GM15510 (cell line): ENCODE measurements around the gene HDAC3.
A peak's percentile ranks its signal among the peaks of the same experiment; 100 is the strongest.

ENCODE experiments used
- POLR2A ChIP-seq: IDR thresholded peaks from 3 replicates; pipeline ENCODE4 v1.6.1; 2011; ENCODE audit warnings: borderline replicate concordance; ENCODE audit not compliant: insufficient read length; ENCODE audit errors: extremely low read depth

The HDAC3 gene

DNA sequence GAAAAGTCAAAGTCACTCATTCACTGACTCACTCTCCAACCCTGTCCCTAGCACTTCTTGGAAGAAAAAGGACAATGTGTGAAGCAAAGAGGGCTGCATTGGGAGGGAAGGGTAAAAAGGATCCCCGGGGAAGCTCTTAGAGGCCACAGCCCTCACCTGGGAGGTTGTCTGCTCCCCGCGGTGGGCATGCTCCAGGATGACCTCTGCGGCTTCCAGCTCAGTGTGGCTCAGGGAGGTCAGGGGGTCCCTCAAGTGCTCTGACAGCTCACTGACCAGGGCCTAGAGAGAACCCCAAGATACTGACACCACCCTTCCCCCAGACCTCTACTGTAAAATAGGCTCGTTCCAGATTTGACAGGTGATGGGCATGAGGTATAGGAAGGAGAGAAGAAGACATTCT lies 10.6 kb upstream of the HDAC3 start:
- TF ChIP-seq POLR2A, result no peak

DNA sequence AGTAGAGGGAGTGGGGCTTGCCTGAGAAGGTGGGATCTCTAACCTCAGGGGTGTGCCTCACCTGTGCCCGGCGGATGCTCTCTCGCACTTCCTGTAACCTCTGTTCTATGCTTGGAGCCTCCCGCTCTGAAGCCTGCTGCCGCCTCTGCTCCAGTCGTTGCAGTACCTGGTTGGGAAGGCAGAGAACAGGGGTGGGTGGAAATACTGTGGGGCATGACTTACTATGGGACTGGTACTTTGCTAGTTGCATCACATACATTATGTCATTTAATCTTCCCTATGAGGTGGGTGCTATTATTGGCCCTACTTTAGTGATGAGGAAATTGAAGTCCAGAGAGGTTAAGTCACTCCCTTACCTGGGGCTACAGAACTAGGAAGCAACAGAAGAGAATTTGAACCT lies 9.4 kb upstream of the HDAC3 start:
- TF ChIP-seq POLR2A, result no peak

DNA sequence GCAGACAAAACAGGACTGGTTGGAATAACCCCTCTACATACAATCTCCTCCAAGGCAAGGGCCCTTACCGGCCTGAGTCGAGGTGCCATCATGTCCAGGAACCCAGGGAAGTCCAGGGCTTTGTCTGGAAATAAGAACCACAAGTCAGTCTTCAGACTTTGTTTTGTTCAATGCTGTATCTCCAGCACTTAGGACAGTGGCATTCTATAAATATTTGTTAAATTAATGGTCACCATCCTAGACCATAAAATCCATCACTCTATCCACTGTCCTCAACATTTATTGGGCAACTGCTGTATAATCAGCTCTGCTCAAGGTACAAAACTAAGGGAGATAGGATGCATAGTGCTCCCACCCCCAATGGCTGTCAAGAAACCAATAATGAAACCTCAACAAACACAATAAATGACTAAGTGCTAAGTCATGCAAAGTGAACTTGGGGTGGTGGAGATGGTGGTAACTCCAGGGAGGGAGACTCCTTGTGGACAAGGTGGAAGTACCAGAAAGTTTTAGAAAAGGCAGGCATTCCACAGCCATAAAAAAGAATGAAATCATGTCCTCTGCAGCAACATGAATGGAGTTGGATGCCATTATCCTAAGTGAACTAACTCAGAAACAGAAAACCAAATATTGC lies 5.1 kb upstream of the HDAC3 start:
- TF ChIP-seq POLR2A, result no peak

DNA sequence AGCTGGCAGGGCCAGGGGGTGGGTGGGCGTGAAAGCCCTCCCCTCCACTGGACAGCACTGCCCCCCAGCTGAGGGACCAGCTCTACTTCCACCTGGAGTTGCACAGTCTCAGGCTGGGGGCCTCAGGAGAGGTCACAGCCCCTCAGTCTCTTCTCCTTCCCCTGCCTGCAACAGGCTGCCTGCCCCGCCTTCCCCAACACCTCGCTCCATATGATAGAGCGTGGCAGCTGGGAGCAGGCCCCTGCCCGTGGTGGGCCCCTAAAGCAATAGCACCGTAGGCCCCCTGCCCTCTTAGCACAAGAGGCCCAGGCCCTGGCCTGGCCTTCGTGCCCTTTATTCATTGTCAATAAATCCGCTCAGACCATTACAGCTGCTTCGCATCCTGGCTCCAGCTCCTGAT lies 4.0 kb upstream of the HDAC3 start:
- TF ChIP-seq POLR2A, result no peak

DNA sequence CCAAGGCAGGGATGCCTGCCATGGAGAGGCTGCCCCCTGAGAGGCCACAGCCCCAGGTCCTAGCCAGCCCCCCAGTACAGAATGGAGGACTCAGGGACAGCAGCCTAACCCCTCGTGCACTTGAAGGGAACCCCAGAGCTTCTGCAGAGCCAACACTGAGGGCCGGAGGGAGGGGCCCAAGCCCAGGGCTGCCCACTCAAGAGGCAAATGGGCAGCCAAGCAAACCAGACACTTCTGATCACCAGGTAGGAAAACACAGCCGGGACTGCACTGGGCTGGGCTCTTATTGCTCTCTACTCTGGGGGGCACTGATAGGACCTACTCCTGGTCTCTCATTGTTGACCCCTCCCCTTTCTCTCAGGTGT lies 3.4 kb upstream of the HDAC3 start:
- TF ChIP-seq POLR2A, result no peak

DNA sequence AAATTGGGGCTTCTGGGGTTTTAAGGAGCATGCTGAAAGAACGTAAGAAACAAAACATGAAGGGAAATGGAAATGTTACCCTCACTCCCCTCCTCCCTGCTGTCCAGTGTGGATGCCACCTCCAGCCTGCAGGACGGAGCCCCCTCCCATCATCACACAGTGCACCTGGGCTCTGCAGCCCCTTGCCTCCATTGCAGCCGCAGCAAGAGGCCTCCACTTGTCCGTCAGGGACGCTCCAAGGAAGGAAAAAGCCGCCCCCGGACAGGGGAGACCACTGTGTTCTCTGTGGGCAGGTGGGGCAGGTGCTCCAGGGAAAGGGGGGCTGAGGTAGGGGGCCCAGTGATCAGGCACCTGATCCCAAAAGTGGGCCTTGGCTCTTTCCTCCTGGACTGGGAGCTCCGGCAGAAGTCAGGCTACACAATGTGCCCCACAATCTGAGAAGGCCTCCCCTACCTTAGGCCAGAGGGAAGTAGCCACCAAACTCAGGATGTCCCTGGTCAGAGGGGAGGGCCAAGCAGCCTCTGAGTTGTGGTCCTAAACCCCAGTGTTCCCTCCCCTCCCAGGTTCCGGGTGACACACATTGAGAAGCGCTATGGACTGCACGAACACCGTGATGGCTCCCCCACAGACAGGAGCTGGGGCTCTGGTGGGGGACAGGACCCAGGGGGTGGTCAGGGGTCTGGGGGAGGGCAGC lies 2.9 kb upstream of the HDAC3 start:
- TF ChIP-seq POLR2A, result no peak

DNA sequence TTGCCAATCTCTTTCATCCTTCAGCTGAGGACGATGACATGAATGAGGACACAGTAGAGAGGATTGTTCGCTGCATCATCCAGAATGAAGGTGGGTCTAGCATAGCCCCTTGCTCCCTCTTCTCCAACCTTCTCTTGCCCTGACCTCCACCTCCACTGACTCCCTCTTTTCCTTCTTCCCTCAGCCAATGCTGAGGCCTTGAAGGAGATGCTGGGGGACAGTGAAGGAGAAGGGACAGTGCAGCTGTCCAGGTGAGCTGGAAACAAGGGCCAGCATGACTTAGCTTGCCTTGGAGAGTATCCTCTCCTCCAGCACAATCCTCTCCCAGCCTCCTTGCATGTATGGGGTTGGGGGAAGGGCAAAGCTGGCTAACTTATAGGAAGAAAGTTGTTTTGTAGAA lies 2.1 kb upstream of the HDAC3 start:
- TF ChIP-seq POLR2A, result no peak

DNA sequence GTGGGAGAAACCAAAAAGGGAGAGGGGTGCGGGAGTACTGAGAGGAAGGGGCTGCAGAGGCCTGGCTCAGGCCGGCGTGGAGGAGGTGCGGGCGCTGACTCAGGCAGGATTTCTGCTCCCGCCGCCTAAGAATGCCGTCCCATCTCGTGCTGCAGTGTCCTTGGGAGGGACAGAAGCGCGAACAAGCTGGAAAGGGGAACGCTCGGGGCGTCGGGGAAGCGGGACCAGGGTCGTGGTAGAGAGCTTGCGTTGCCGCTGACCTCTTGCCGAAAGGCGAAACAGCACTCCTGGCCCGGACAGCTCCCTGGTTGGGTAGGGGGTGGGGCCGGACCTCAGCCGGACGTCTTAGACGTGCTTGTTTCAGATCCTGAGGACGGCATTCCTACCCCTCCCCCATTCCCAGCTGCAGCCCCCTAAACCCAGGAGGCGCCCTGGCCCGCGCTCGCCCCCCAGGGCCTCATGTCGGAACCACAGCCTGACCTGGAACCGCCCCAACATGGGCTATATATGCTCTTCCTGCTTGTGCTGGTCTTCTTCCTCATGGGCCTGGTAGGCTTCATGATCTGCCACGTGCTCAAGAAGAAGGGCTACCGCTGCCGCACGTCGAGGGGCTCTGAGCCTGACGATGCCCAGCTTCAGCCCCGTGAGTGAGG lies 1.2 kb upstream of the HDAC3 start:
- no peak for TF ChIP-seq POLR2A

DNA sequence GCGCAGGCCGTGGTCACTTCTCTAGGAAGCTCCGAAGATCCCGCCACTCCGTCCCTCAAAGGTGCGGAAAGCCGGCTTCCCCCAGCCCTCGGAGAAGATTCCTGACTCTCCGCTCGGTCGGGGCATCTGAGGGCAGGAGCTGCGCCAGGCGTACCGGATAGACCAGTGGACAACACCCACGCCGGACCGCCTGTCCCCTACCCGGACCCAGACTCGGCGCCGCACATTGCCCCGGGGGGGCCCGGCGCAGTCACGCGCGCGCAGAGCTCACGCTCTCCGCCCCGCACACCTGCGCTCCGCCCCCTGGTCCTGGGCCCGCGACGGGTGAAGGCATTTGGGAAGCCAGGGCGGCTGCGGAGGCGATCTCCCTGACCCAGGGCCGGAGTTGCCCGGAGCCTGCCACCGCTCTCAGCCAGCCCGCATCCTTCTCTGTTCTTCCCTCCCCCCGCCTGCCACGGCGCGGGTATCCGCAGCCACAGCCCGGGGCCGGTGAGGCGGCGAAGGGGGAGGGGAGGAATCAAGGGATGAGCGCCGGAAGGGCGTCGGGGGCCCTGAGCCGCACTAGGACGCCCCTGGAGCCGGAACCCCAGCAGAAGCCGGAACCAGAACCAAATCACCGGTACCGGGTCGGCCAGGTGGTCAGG lies 596 bp upstream of the HDAC3 start:
- TF ChIP-seq POLR2A, result peak; percentile 9

DNA sequence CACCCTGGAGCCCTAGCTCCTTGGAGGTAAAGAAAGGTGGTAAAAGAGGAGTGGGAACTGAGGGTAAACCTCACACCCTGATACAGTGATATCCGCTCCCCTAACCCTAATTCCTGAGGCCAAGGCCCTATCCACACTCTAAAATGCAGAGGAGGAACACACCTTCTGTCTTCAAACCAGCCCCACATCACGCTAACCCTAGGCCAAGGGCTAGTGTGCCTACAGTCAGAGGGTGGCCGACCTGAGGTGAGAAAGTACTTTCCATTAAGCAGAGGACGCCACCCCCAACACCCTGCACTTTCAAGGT lies 590 bp downstream of the HDAC3 start:
- no peak for TF ChIP-seq POLR2A

DNA sequence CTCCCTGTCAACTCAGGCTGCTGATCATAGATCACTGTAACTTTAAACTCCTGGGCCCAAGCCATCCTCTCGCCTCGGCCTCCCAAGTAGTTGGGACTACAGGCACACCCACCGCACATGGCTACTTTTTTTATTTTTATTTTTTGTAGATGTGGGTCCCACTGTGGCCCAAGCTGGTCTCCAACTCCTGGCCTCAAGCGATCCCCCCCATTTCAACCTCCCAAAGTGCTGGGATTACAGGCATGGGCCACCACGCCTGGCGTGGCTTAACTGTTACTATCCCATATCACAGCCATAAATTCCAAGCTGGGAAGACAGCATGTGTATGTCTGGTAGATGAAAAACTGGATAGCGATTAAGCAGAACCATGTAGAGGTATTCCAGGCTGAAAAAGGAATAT lies 1.0 kb downstream of the HDAC3 start:
- TF ChIP-seq POLR2A, result no peak

DNA sequence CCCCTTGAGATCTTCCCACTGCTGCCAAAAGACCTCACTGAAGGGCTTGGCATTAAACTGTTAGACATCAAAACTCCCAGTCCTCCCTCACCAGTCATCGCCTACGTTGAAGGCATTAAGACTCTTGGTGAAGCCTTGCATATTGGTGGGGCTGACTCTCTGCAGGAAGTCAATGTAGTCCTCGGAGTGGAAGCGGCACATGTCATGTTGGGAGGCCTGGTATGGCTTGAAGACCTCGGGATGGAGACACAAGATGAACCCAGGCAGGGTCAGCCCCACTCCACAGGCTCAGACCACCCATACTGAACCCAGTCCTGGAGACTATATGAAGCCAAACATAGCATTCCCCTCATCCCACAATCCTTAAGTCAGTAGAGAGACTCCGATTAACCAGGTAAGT lies 1.9 kb downstream of the HDAC3 start:
- no peak for TF ChIP-seq POLR2A

DNA sequence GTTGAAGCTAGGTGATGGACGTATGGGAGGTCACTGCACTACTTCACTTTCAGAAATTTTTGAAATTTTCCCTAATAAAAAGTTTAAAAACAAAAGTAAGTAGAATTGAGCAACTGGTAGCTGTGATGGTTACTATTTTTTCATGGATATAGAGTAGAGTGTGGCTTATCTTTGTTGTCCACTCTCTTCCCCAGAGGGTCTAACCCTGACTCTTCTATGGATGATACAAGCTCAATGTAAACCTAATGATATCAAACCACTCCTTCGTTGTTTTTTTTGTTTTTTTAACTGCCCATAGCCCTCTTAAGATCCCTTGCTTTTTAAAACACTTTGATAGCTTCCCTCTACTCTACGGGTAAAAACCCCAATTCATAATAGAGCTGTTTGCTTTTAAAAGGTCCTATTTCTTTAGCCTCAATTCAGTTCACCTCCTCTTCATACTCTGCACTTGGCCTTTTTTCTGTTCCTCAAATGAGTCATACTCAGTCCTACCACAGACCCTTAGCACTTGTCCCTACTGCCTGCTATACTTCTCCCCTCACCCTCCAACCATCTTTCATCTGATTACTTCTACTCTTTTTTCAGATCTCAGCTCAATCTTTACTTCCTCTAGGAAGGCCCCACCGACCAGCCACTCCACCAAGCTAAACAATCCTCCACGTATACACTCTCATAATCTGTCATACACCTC lies 2.6 kb downstream of the HDAC3 start:
- TF ChIP-seq POLR2A, result no peak

DNA sequence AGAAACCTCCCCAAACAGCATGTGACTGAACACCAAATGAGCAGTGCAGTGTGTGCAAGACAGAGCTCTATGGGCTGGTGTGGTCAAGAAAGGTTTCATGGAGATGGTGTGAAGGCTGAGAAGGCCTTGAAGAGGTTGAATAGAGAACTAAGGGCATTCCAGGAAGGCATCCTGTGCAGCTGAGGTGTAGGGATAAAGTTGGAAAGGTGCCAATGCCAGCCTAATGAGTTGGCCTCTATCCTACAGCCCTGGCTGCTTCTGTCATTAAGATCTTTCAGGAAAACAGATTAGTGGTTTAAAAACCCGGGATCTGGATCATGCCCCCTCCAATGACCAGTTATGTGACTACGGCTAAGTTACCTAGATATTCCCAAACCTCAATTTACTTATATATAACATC lies 4.0 kb downstream of the HDAC3 start:
- TF ChIP-seq POLR2A, result no peak

DNA sequence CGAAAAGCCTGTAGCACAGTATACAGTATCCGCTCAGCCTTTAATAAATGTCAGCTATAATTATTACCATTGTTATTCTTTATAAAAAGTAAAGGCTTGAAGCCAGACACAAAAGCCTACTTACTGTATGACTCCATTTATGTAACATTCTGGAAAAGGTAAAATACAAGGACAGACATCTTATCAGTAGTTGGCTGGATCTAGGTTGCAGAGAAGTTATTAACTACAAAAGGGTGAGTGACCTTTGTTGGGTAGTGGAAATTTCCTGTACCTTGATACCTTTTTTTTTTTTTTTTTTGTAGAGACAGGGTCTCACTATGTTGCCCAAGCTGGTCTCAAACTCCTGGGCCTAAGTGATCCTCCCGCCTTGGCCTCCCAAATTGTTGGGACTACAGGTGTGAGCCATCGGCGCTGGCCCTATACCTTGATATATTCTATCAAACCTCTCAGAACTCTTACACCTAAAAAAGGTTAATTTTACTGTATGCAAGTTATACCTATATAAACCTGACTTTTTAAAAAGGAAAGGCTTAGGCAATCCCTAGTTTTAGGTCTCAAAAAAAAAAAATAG lies 6.0 kb downstream of the HDAC3 start:
- no peak for TF ChIP-seq POLR2A
